CD4-positive, alpha-beta memory T cell (primary cell): ENCODE results near the gene RNU6-8. TPM values are rescaled to one million over a fixed set of nuclear protein-coding genes. Genes with fewer than 3 reads are reported as not detected.

ENCODE experiments used
- CTCF ChIA-PET: fragments of 350-600 bp; sonication (Branson Sonifier 250); formaldehyde crosslinking; loops from one replicate; lab custom pipeline; 2021; ENCODE audit warnings: inconsistent platforms; ENCODE audit not compliant: partially characterized antibody; lab: Charles Lee
- POLR2A ChIA-PET: fragments of 350-600 bp; sonication (Branson Sonifier 250); formaldehyde crosslinking; loops from one replicate; lab custom pipeline; 2021; ENCODE audit not compliant: partially characterized antibody; lab: Charles Lee
- DNase-seq, 5 donors: peaks; one replicate each; pipeline versions ENCODE4 v3.0.0 to v3.0.0-alpha.2; 2020 to 2022; ENCODE audit warnings: mixed read lengths in 1 of 5
- H3K27ac ChIP-seq: one replicate; pipeline ENCODE4 v1.7.0; 2013; ENCODE audit warnings: low read depth, low read length
- H3K27me3 ChIP-seq: 2 replicates; pipeline ENCODE4 v1.7.0; 2013; ENCODE audit warnings: mild to moderate bottlenecking, low read length, moderate library complexity; ENCODE audit not compliant: insufficient read depth
- H3K36me3 ChIP-seq: 2 replicates; pipeline ENCODE4 v1.7.0; 2013; ENCODE audit warnings: mild to moderate bottlenecking, low read length, moderate library complexity; ENCODE audit not compliant: insufficient read depth
- H3K4me1 ChIP-seq: 2 replicates; pipeline ENCODE4 v1.7.0; 2013; ENCODE audit warnings: mild to moderate bottlenecking, low read length, moderate library complexity; ENCODE audit not compliant: insufficient read depth
- H3K4me3 ChIP-seq, 2 donors: one replicate each; pipeline ENCODE4 v1.7.0; 2013; ENCODE audit warnings: low read length in 2 of 2, mild to moderate bottlenecking in 1 of 2
- H3K9me3 ChIP-seq, 2 donors: one replicate each; pipeline ENCODE4 v1.7.0; 2013; ENCODE audit warnings: low read length in 2 of 2, control low read depth in 1 of 2; ENCODE audit not compliant: control insufficient read depth in 1 of 2
- H3K27ac Mint-ChIP-seq, 7 donors: one replicate each; pipeline ENCODE4 v1.8.0; 2020 to 2021; ENCODE audit warnings: mixed read lengths in 7 of 7, mild to moderate bottlenecking in 6 of 7, inconsistent platforms in 3 of 7, moderate library complexity in 3 of 7
- H3K27me3 Mint-ChIP-seq, 2 donors: one replicate each; pipeline ENCODE4 v1.8.0; 2020 to 2021; ENCODE audit warnings: mixed read lengths in 2 of 2
- H3K36me3 Mint-ChIP-seq, 2 donors: one replicate each; pipeline ENCODE4 v1.8.0; 2020 to 2021; ENCODE audit warnings: mixed read lengths in 2 of 2, inconsistent platforms in 1 of 2, mild to moderate bottlenecking in 1 of 2
- H3K4me1 Mint-ChIP-seq, 4 donors: one replicate each; pipeline ENCODE4 v1.8.0; 2020 to 2021; ENCODE audit warnings: mixed read lengths in 4 of 4, mild to moderate bottlenecking in 1 of 4
- H3K4me3 Mint-ChIP-seq, 8 donors: one replicate each; pipeline ENCODE4 v1.8.0; 2020 to 2021; ENCODE audit warnings: mixed read lengths in 8 of 8, mild to moderate bottlenecking in 7 of 8, moderate library complexity in 6 of 8, inconsistent platforms in 3 of 8
- H3K9me3 Mint-ChIP-seq, 8 donors: one replicate each; pipeline ENCODE4 v1.8.0; 2020 to 2021; ENCODE audit warnings: mixed read lengths in 8 of 8, mild to moderate bottlenecking in 5 of 8, inconsistent platforms in 3 of 8, moderate library complexity in 1 of 8
- intact Hi-C: fragments of 100-400 bp; cut with micrococcal nuclease; formaldehyde crosslinking; loops from one replicate; pipeline ENCODE4 v1.15.1; 2023
- polyA plus RNA-seq, 2 donors: library from polyadenylated mRNA; unstranded; fragments of 300-500 nt; fragmentation: Illumina TruSeq; gene quantifications; one replicate each; pipeline ENCODE4 v1.2.3, GENCODE V29; 2021
- total RNA-seq, 2 experiments: library from RNA; stranded (reverse); gene quantifications; one replicate each; pipeline ENCODE4 v1.2.3, GENCODE V29; 2021

Gene RNU6-8
- total and polyA plus RNA-seq, 4 experiments from 2014 or later, result not detected

- H3K27me3 ChIP-seq, result no peaks in the 10 kb centered on the region
- ChIA-PET CTCF (interaction anchor here (1.1 kb wide), 1 partner anchor 241 kb away, joined by 3 read pairs; no protein-coding TSS in a partner anchor), POLR2A (no interaction called here)
- no peak for DNase-seq
- Mint-ChIP-seq H3K27ac (no peak overlapping the region), H3K4me1 (no peaks in the 10 kb centered on the region), H3K9me3 (peaks cover 0 to 2% (median 0%) of the 10 kb centered on the region in 8 donors), H3K27me3 (no peaks in the 10 kb centered on the region), H3K36me3 (no peaks in the 10 kb centered on the region), H3K4me3 (no peak overlapping the region)
- intact Hi-C loops, result no loop called here
- no peaks in the 10 kb centered on the region for H3K9me3 ChIP-seq
- no peaks in the 10 kb centered on the region for H3K4me1 ChIP-seq
- H3K27ac ChIP-seq, result no peak overlapping the region
- H3K36me3 ChIP-seq, result no peaks in the 10 kb centered on the region
- H3K4me3 ChIP-seq, result no peak overlapping the region
These were observed 35.2 kb downstream of the RNU6-8 start for GRCh38 chr14:32167907-32168306.

GRCh38 chr14:32166924-32167323 is 36.1 kb downstream of the RNU6-8 start:
- Mint-ChIP-seq H3K27me3 (no peaks in the 10 kb centered on the region), H3K27ac (no peak overlapping the region), H3K4me3 (no peak overlapping the region), H3K36me3 (no peaks in the 10 kb centered on the region), H3K9me3 (peaks cover 0 to 6% (median 0%) of the 10 kb centered on the region in 8 donors), H3K4me1 (no peaks in the 10 kb centered on the region)
- no peak for DNase-seq
- Histone ChIP-seq H3K9me3 (no peaks in the 10 kb centered on the region), H3K36me3 (no peaks in the 10 kb centered on the region), H3K27me3 (no peaks in the 10 kb centered on the region), H3K4me1 (no peaks in the 10 kb centered on the region), H3K27ac (no peak overlapping the region), H3K4me3 (no peak overlapping the region)
- POLR2A ChIA-PET, result no interaction called here
- CTCF ChIA-PET, result interaction anchor here (1.1 kb wide), 1 partner anchor 240 kb away, joined by 3 read pairs; no protein-coding TSS in a partner anchor
- intact Hi-C loops, result no loop called here

GRCh38 chr14:32166029-32166428 is 37.0 kb downstream of the RNU6-8 start:
- H3K27ac Mint-ChIP-seq, result no peak overlapping the region
- H3K9me3 ChIP-seq, result no peaks in the 10 kb centered on the region
- H3K4me3 ChIP-seq, result no peak overlapping the region
- H3K36me3 ChIP-seq, result no peaks in the 10 kb centered on the region
- ChIA-PET CTCF (no interaction called here), POLR2A (no interaction called here)
- H3K27ac ChIP-seq, result no peak overlapping the region
- no peaks in the 10 kb centered on the region for H3K36me3 Mint-ChIP-seq
- no peaks in the 10 kb centered on the region for H3K27me3 Mint-ChIP-seq
- H3K4me1 Mint-ChIP-seq, result no peaks in the 10 kb centered on the region
- intact Hi-C loops, result no loop called here
- H3K4me3 Mint-ChIP-seq, result no peak overlapping the region
- H3K9me3 Mint-ChIP-seq, result peaks cover 0 to 13% (median 1%) of the 10 kb centered on the region in 8 donors
- H3K4me1 ChIP-seq, result no peaks in the 10 kb centered on the region
- no peak for DNase-seq
- H3K27me3 ChIP-seq, result no peaks in the 10 kb centered on the region

Other genes starting within 250 kb of the RNU6-8 start
- gene ARHGAP5, start 126.0 kb downstream of the RNU6-8 start, total RNA-seq, result 100 to 1,000 TPM; 102 to 109 TPM
- gene ARHGAP5, start 126.0 kb downstream of the RNU6-8 start, polyA plus RNA-seq, result 10 to 100 TPM; 28.0 to 41.6 TPM
- not detected for gene RNU6-7, start 1.2 kb downstream of the RNU6-8 start, total RNA-seq
- not detected for gene RNU6-7, start 1.2 kb downstream of the RNU6-8 start, polyA plus RNA-seq
- gene AKAP6, start 126.0 kb upstream of the RNU6-8 start, total RNA-seq, result 1 to 10 TPM; 3.7 to 4.4 TPM
- gene AKAP6, start 126.0 kb upstream of the RNU6-8 start, polyA plus RNA-seq, result under 1 TPM in 1 of 2 donors, not detected in 1; 0.98 TPM